Skeletal muscle satellite cell (primary cell): Measurements from ENCODE around the gene F3.

Experiments
- H3K27me3 ChIP-seq: 2 replicates; pipeline ENCODE4 v1.7.0; 2013; ENCODE audit warnings: low read length; ENCODE audit not compliant: control insufficient read depth, insufficient read depth
- H3K36me3 ChIP-seq: 2 replicates; pipeline ENCODE4 v1.7.0; 2013; ENCODE audit warnings: mild to moderate bottlenecking, control low read depth, low read length; ENCODE audit not compliant: insufficient read depth
- H3K4me1 ChIP-seq: 2 replicates; pipeline ENCODE4 v1.7.0; 2013; ENCODE audit warnings: low read length; ENCODE audit not compliant: control insufficient read depth, insufficient read depth
- H3K4me2 ChIP-seq: 2 replicates; pipeline ENCODE4 v1.7.0; 2013; ENCODE audit warnings: mild to moderate bottlenecking, low read length
- H3K4me3 ChIP-seq: 2 replicates; pipeline ENCODE4 v1.7.0; 2013; ENCODE audit warnings: low read length
- H3K9ac ChIP-seq: 2 replicates; pipeline ENCODE4 v1.7.0; 2013; ENCODE audit warnings: mild to moderate bottlenecking, low read depth, low read length, moderate library complexity
- H3K9me3 ChIP-seq: replicated peaks from 2 replicates; pipeline ENCODE4 v1.7.0; 2013; ENCODE audit warnings: mild to moderate bottlenecking, control low read depth, low read length

Gene F3

GRCh38 chr1:94537254-94537653, 4.3 kb downstream of the F3 start:
- H3K4me1 ChIP-seq, result peaks cover 31% of the 10 kb centered on the region
- H3K36me3 ChIP-seq, result peaks cover 39% of the 10 kb centered on the region
- no peak overlapping the region for H3K9ac ChIP-seq
- no peak overlapping the region for H3K4me2 ChIP-seq
- no peaks in the 10 kb centered on the region for H3K27me3 ChIP-seq
- no peak overlapping the region for H3K4me3 ChIP-seq
- H3K9me3 ChIP-seq, result no peaks in the 10 kb centered on the region

GRCh38 chr1:94535879-94536278, 5.7 kb downstream of the F3 start:
- no peak overlapping the region for H3K9ac ChIP-seq

GRCh38 chr1:94535095-94535494, 6.5 kb downstream of the F3 start:
- H3K9me3 ChIP-seq, result no peaks in the 10 kb centered on the region
- no peak overlapping the region for H3K9ac ChIP-seq
- no peaks in the 10 kb centered on the region for H3K27me3 ChIP-seq
- H3K36me3 ChIP-seq, result peaks cover 58% of the 10 kb centered on the region
- H3K4me2 ChIP-seq, result no peak overlapping the region
- no peak overlapping the region for H3K4me3 ChIP-seq
- H3K4me1 ChIP-seq, result peaks cover 22% of the 10 kb centered on the region

More at GRCh38 chr1:94535879-94536278, 5.7 kb downstream of the F3 start:
- peaks cover 51% of the 10 kb centered on the region for H3K36me3 ChIP-seq
- no peaks in the 10 kb centered on the region for H3K9me3 ChIP-seq
- H3K4me2 ChIP-seq, result no peak overlapping the region
- H3K27me3 ChIP-seq, result no peaks in the 10 kb centered on the region
- peaks cover 23% of the 10 kb centered on the region for H3K4me1 ChIP-seq
- no peak overlapping the region for H3K4me3 ChIP-seq

GRCh38 chr1:94532077-94532476, 9.5 kb downstream of the F3 start:
- H3K4me2 ChIP-seq, result no peak overlapping the region
- H3K9ac ChIP-seq, result no peak overlapping the region
- H3K9me3 ChIP-seq, result no peaks in the 10 kb centered on the region
- no peak overlapping the region for H3K4me3 ChIP-seq
- H3K36me3 ChIP-seq, result peaks cover 64% of the 10 kb centered on the region
- no peaks in the 10 kb centered on the region for H3K4me1 ChIP-seq
- H3K27me3 ChIP-seq, result no peaks in the 10 kb centered on the region

- H3K27me3 ChIP-seq, result no peaks in the 10 kb centered on the region
- H3K36me3 ChIP-seq, result peaks cover 64% of the 10 kb centered on the region
- H3K4me2 ChIP-seq, result no peak overlapping the region
- no peaks in the 10 kb centered on the region for H3K4me1 ChIP-seq
- H3K4me3 ChIP-seq, result no peak overlapping the region
- no peaks in the 10 kb centered on the region for H3K9me3 ChIP-seq
- H3K9ac ChIP-seq, result no peak overlapping the region
Measured at GRCh38 chr1:94531664-94532063, 9.9 kb downstream of the F3 start.

- no peaks in the 10 kb centered on the region for H3K9me3 ChIP-seq
- H3K4me1 ChIP-seq, result no peaks in the 10 kb centered on the region
- no peak overlapping the region for H3K9ac ChIP-seq
- H3K27me3 ChIP-seq, result no peaks in the 10 kb centered on the region
- H3K4me2 ChIP-seq, result no peak overlapping the region
- H3K36me3 ChIP-seq, result peaks cover 55% of the 10 kb centered on the region
- no peak overlapping the region for H3K4me3 ChIP-seq
Measured at GRCh38 chr1:94530373-94530878, 11.1 kb downstream of the F3 start.

- Histone ChIP-seq H3K4me2 (no peak overlapping the region), H3K36me3 (peaks cover 45% of the 10 kb centered on the region), H3K9me3 (no peaks in the 10 kb centered on the region), H3K4me3 (no peak overlapping the region), H3K4me1 (no peaks in the 10 kb centered on the region), H3K9ac (no peak overlapping the region), H3K27me3 (no peaks in the 10 kb centered on the region)
Measured at GRCh38 chr1:94529416-94529815, 12.1 kb downstream of the F3 start.

GRCh38 chr1:94528826-94529225, 12.7 kb downstream of the F3 start:
- Histone ChIP-seq H3K36me3 (peaks cover 40% of the 10 kb centered on the region), H3K4me2 (no peak overlapping the region), H3K4me1 (no peaks in the 10 kb centered on the region), H3K9me3 (no peaks in the 10 kb centered on the region), H3K9ac (no peak overlapping the region), H3K27me3 (no peaks in the 10 kb centered on the region), H3K4me3 (no peak overlapping the region)

GRCh38 chr1:94528299-94528698, 13.3 kb downstream of the F3 start:
- H3K4me3 ChIP-seq, result no peak overlapping the region
- peaks cover 40% of the 10 kb centered on the region for H3K36me3 ChIP-seq
- no peak overlapping the region for H3K9ac ChIP-seq
- no peaks in the 10 kb centered on the region for H3K4me1 ChIP-seq
- no peak overlapping the region for H3K4me2 ChIP-seq
- no peaks in the 10 kb centered on the region for H3K9me3 ChIP-seq
- no peaks in the 10 kb centered on the region for H3K27me3 ChIP-seq

GRCh38 chr1:94527447-94528031, 14.0 kb downstream of the F3 start:
- Histone ChIP-seq H3K27me3 (no peaks in the 10 kb centered on the region), H3K4me2 (no peak overlapping the region), H3K36me3 (peaks cover 33% of the 10 kb centered on the region), H3K4me1 (no peaks in the 10 kb centered on the region), H3K4me3 (no peak overlapping the region), H3K9ac (no peak overlapping the region), H3K9me3 (no peaks in the 10 kb centered on the region)

- Histone ChIP-seq H3K36me3 (peaks cover 24% of the 10 kb centered on the region), H3K27me3 (no peaks in the 10 kb centered on the region), H3K4me3 (no peak overlapping the region), H3K4me2 (no peak overlapping the region), H3K4me1 (no peaks in the 10 kb centered on the region), H3K9me3 (no peaks in the 10 kb centered on the region), H3K9ac (no peak overlapping the region)
Measured at GRCh38 chr1:94526152-94526980, 15.2 kb downstream of the F3 start.

GRCh38 chr1:94524531-94524930, 17.0 kb downstream of the F3 start:
- H3K9me3 ChIP-seq, result no peaks in the 10 kb centered on the region
- no peak overlapping the region for H3K4me3 ChIP-seq
- peaks cover 9% of the 10 kb centered on the region for H3K36me3 ChIP-seq
- no peak overlapping the region for H3K9ac ChIP-seq
- no peaks in the 10 kb centered on the region for H3K27me3 ChIP-seq
- no peak overlapping the region for H3K4me2 ChIP-seq
- no peaks in the 10 kb centered on the region for H3K4me1 ChIP-seq
